HepG2 (cell line): ENCODE results near the gene EPG5. TPM values are rescaled to one million over a fixed set of nuclear protein-coding genes. Genes with fewer than 3 reads are reported as not detected.

Experiments used
- ATAC-seq: fragments of 200-7000 bp; cut with Tn5 transposase; 3 replicates; pipeline ENCODE4 v1.9.1; 2020; ENCODE audit warnings: mild to moderate bottlenecking, moderate library complexity
- BruUV-seq: library from RNA; stranded (reverse); fragments of 400-500 nt; replicated peaks from 2 replicates; lab custom pipeline; 2021; lab: Mats Ljungman, UMichigan
- CTCF ChIA-PET: fragments of 300-600 bp; formaldehyde crosslinking; extraction: SDS; loops from one replicate; lab custom pipeline; 2021; ENCODE audit warnings: low total read pairs, inconsistent platforms, low intra/inter-chr PET ratio; lab: Yijun Ruan, JAX
- POLR2A ChIA-PET: fragments of 350-600 bp; sonication (Branson Sonifier 250); formaldehyde crosslinking; loops from one replicate; lab custom pipeline; 2020; ENCODE audit warnings: antibody characterized with exemption, inconsistent platforms; lab: Yijun Ruan, JAX
- DNase-seq: peaks from one replicate; pipeline ENCODE4 v3.0.0-alpha.2; 2015; ENCODE audit warnings: low spot score
- FAIRE-seq: peaks from 3 replicates; lab custom pipeline; 2011; peaks lifted over from hg19 to GRCh38; lab: Jason Lieb, UNC
- H2AFZ ChIP-seq: one replicate; pipeline ENCODE4 v1.6.1; 2011; ENCODE audit warnings: low read length, inconsistent platforms
- H3K27ac ChIP-seq: fragments of 300-600 bp; 3 replicates; pipeline ENCODE4 v1.8.0; 2011; ENCODE audit warnings: mixed run types, mild to moderate bottlenecking, mixed read lengths, low read length, inconsistent platforms; ENCODE audit not compliant: insufficient read depth; ENCODE audit errors: extremely low read length
- H3K27me3 ChIP-seq, 2 experiments: fragments of 200-600 bp in 1 of 2; 2 replicates in 1 of 2; 3 replicates in 1 of 2; pipeline versions ENCODE4 v1.6.0 to v1.8.0; 2011; ENCODE audit warnings: low read length in 2 of 2, mild to moderate bottlenecking in 2 of 2, moderate library complexity in 2 of 2, inconsistent platforms in 1 of 2; ENCODE audit not compliant: insufficient read depth in 2 of 2, control insufficient read depth in 1 of 2
- H3K36me3 ChIP-seq, 2 experiments: fragments of 200-600 bp in 1 of 2; replicated peaks in 1 of 2; 2 replicates in 1 of 2; 3 replicates in 1 of 2; pipeline versions ENCODE4 v1.5.1 to v1.8.0; 2011; ENCODE audit warnings: low read length in 2 of 2, inconsistent platforms in 1 of 2; ENCODE audit not compliant: insufficient read depth in 2 of 2, control insufficient read depth in 1 of 2
- H3K4me1 ChIP-seq: 2 replicates; pipeline ENCODE4 v1.5.1; 2012; ENCODE audit warnings: low read length, inconsistent platforms; ENCODE audit not compliant: insufficient read depth
- H3K4me2 ChIP-seq: 2 replicates; pipeline ENCODE4 v1.6.0; 2011; ENCODE audit warnings: low read depth, low read length, inconsistent platforms
- H3K4me3 ChIP-seq, 3 experiments: fragments of 200-600 bp in 1 of 3; sonication (generic), shearing (Covaris generic) in 1 of 3; replicated peaks in 1 of 3; 2 replicates each; pipeline ENCODE4 v1.5.1; 2011 to 2016; ENCODE audit warnings: low read length in 3 of 3, inconsistent platforms in 2 of 3, low read depth in 2 of 3, mild to moderate bottlenecking in 2 of 3, control low read depth in 1 of 3, mixed read lengths in 1 of 3; ENCODE audit not compliant: insufficient read depth in 1 of 3
- H3K79me2 ChIP-seq: one replicate; pipeline ENCODE4 v1.6.1; 2011; ENCODE audit warnings: low read length, inconsistent platforms; ENCODE audit not compliant: insufficient read depth
- H3K9ac ChIP-seq: 2 replicates; pipeline ENCODE4 v1.6.0; 2011; ENCODE audit warnings: mild to moderate bottlenecking, low read depth, low read length, inconsistent platforms; ENCODE audit not compliant: insufficient read depth
- H3K9me3 ChIP-seq: 2 replicates; pipeline ENCODE4 v1.5.1; 2012; ENCODE audit warnings: mild to moderate bottlenecking, low read length
- H4K20me1 ChIP-seq: 2 replicates; pipeline ENCODE4 v1.6.0; 2011; ENCODE audit warnings: inconsistent platforms, mild to moderate bottlenecking, low read length, moderate library complexity; ENCODE audit not compliant: insufficient read depth
- AKAP8 ChIP-seq: sonication (generic); formaldehyde crosslinking; IDR thresholded peaks from 2 replicates; pipeline ENCODE4 v1.5.1; 2020; ENCODE audit warnings: mild to moderate bottlenecking, missing genetic modification reagents
- DR1 ChIP-seq: sonication (generic); formaldehyde crosslinking; IDR thresholded peaks from 2 replicates; pipeline ENCODE4 v1.8.0; 2021; ENCODE audit warnings: mild to moderate bottlenecking, missing genetic modification reagents, inconsistent platforms
- E2F2 ChIP-seq: sonication (generic); formaldehyde crosslinking; IDR thresholded peaks from 2 replicates; pipeline ENCODE4 v1.4.0; 2020; ENCODE audit warnings: missing genetic modification reagents, borderline replicate concordance
- FOXA3 ChIP-seq: IDR thresholded peaks from 2 replicates; pipeline ENCODE4 v1.6.1; 2016; ENCODE audit warnings: missing genetic modification reagents, missing compliant biosample characterization
- HIC2 ChIP-seq: sonication (generic); formaldehyde crosslinking; IDR thresholded peaks from 2 replicates; pipeline ENCODE4 v1.9.0; 2022; ENCODE audit warnings: low read depth, missing genetic modification reagents
- KDM4B ChIP-seq: sonication (generic); formaldehyde crosslinking; IDR thresholded peaks from 2 replicates; pipeline ENCODE4 v1.4.0; 2020; ENCODE audit warnings: missing genetic modification reagents
- KLF11 ChIP-seq: IDR thresholded peaks from 2 replicates; pipeline ENCODE4 v1.6.1; 2016; ENCODE audit warnings: missing compliant biosample characterization
- MEIS2 ChIP-seq: sonication (generic); formaldehyde crosslinking; IDR thresholded peaks from 2 replicates; pipeline ENCODE4 v1.9.0; 2021; ENCODE audit warnings: mild to moderate bottlenecking, missing genetic modification reagents
- MTA3 ChIP-seq: sonication (generic); formaldehyde crosslinking; IDR thresholded peaks from 2 replicates; pipeline ENCODE4 v1.4.0; 2020; ENCODE audit warnings: missing genetic modification reagents
- NCOA5 ChIP-seq: sonication (generic); formaldehyde crosslinking; IDR thresholded peaks from 2 replicates; pipeline ENCODE4 v1.4.0; 2020; ENCODE audit warnings: missing genetic modification reagents
- PHF21A ChIP-seq: sonication (generic); formaldehyde crosslinking; IDR thresholded peaks from 2 replicates; pipeline ENCODE4 v1.5.0; 2020; ENCODE audit warnings: mild to moderate bottlenecking, missing genetic modification reagents
- POLR2G ChIP-seq: fragments of 200-400 bp; formaldehyde crosslinking; IDR thresholded peaks from 2 replicates; pipeline ENCODE4 v1.6.1; 2018; ENCODE audit warnings: mild to moderate bottlenecking, low read depth, low read length, moderate library complexity
- RBFOX2 ChIP-seq: fragments of 200-400 bp; formaldehyde crosslinking; IDR thresholded peaks from 2 replicates; pipeline ENCODE4 v1.6.1; 2017; ENCODE audit warnings: low read depth, mild to moderate bottlenecking, low read length
- ZBTB26 ChIP-seq: IDR thresholded peaks from 2 replicates; pipeline ENCODE4 v1.6.1; 2016; ENCODE audit warnings: missing compliant biosample characterization, missing genetic modification reagents, borderline replicate concordance
- ZNF556 ChIP-seq: sonication (generic); formaldehyde crosslinking; IDR thresholded peaks from 2 replicates; pipeline ENCODE4 v1.4.0; 2020; ENCODE audit warnings: mild to moderate bottlenecking, missing genetic modification reagents, borderline replicate concordance
- ZNF615 ChIP-seq: sonication (generic); formaldehyde crosslinking; IDR thresholded peaks from 2 replicates; pipeline ENCODE4 v1.5.0; 2020; ENCODE audit warnings: mild to moderate bottlenecking, missing genetic modification reagents, borderline replicate concordance
- WGBS: methylation state at CpG from one replicate; pipeline ENCODE4 v1.1.6; 2017; ENCODE audit warnings: low lambda C conversion rate; 5-methylcytosine and 5-hydroxymethylcytosine counted together
- in situ Hi-C: cut with HindIII; loops from 2 replicates; pipeline ENCODE4 v1.10.0; 2017; ENCODE audit warnings: low pct_unique_long_range_greater_than_20kb; ENCODE audit not compliant: extremely low pct_ligation_motif_present
- intact Hi-C: fragments of 100-400 bp; cut with micrococcal nuclease; formaldehyde crosslinking; loops from one replicate; pipeline ENCODE4 v1.10.0; 2022; ENCODE audit not compliant: unreplicated experiment
- polyA plus RNA-seq, 8 experiments: library from polyadenylated mRNA; depleted of rRNA in 3 of 8; stranded (reverse) in 7 of 8; unstranded in 1 of 8; fragments of >200 nt; fragmentation: Illumina TruSeq in 4 of 8; extraction: Trizol in 4 of 8; gene quantifications; 2 replicates each; pipeline versions ENCODE4 v1.2.1 to v1.2.3, GENCODE V29; 2011 to 2016; ENCODE audit warnings: low read depth in 4 of 8, missing spikeins in 1 of 8, mixed read lengths in 1 of 8; ENCODE audit not compliant: insufficient read depth in 1 of 8
- total RNA-seq, 5 experiments: library from RNA; depleted of rRNA; stranded (reverse); fragments of >200 nt; fragmentation: Illumina TruSeq; extraction: Trizol; gene quantifications; 2 replicates each; pipeline ENCODE4 v1.2.3, GENCODE V29; 2016; ENCODE audit warnings: low read depth in 1 of 5

Gene EPG5
- total and polyA plus RNA-seq, 2 of the 13 experiments (the other 11 are each of a cell fraction or from before 2014, with no cell fraction given) = 6.7 to 9.3 TPM

GRCh38 chr18:45863469-45863868 lies 103.7 kb downstream of the EPG5 start:
- Histone ChIP-seq H2AFZ (no peak overlapping the region), H3K9ac (no peak overlapping the region), H3K27me3 (no peaks in the 10 kb centered on the region)
- DNase-seq (no peak), FAIRE-seq (no peak)
- 93% methylated on average over 1 of the region's 1 CpG for WGBS
- POLR2A ChIA-PET = no interaction called here
- TF ChIP-seq KDM4B (CRISPR knock-in tag) (no peak), RBFOX2 (no peak), POLR2G (no peak), MTA3 (CRISPR knock-in tag) (no peak), HIC2 (CRISPR knock-in tag) (no peak), NCOA5 (no peak), AKAP8 (no peak), DR1 (CRISPR knock-in tag) (no peak)
- TF ChIP-seq, all 625 proteins: peak for 0
- Histone ChIP-seq H3K9me3 (no peaks in the 10 kb centered on the region), H3K79me2 (no peaks in the 10 kb centered on the region), H3K36me3 (peaks cover 14 to 59% of the 10 kb centered on the region in 2 experiments; a peak in 4 of 5 replicates), H3K4me1 (no peaks in the 10 kb centered on the region), H3K4me2 (no peak overlapping the region), H4K20me1 (no peaks in the 10 kb centered on the region), H3K4me3 (no peak overlapping the region), H3K27ac (no peak overlapping the region)
- intact Hi-C loops (no loop called here), in situ Hi-C loops (no loop called here)
- no TSS peak for BruUV-seq
- CTCF ChIA-PET = no interaction called here
- ATAC-seq = no peak

GRCh38 chr18:45861926-45862325 lies 105.2 kb downstream of the EPG5 start:
- POLR2A ChIA-PET = no interaction called here
- H3K9me3 ChIP-seq = no peaks in the 10 kb centered on the region
- no peak for ATAC-seq
- H3K4me3 ChIP-seq = no peak overlapping the region
- intact Hi-C loops (no loop called here), in situ Hi-C loops (no loop called here)
- CTCF ChIA-PET = no interaction called here
- BruUV-seq = no TSS peak
- WGBS = 95% methylated on average over 1 of the region's 1 CpG
- H3K36me3 ChIP-seq = peaks cover 19 to 61% of the 10 kb centered on the region in 2 experiments; a peak in 4 of 5 replicates
- no peak overlapping the region for H3K4me2 ChIP-seq
- no peaks in the 10 kb centered on the region for H4K20me1 ChIP-seq
- no peak for FAIRE-seq
- no peak overlapping the region for H3K9ac ChIP-seq
- H3K79me2 ChIP-seq = no peaks in the 10 kb centered on the region
- no peaks in the 10 kb centered on the region for H3K4me1 ChIP-seq
- DNase-seq = no peak
- H3K27ac ChIP-seq = no peak overlapping the region
- no peaks in the 10 kb centered on the region for H3K27me3 ChIP-seq
- no peak overlapping the region for H2AFZ ChIP-seq
- no peak for TF ChIP-seq RBFOX2
- no peak for TF ChIP-seq KLF11
- TF ChIP-seq ZNF556 (CRISPR knock-in tag) = no peak
- no peak for TF ChIP-seq E2F2 (CRISPR knock-in tag)
- TF ChIP-seq PHF21A (CRISPR knock-in tag) = no peak
- no peak for TF ChIP-seq ZBTB26 (CRISPR knock-in tag)
- TF ChIP-seq MEIS2 = no peak
- no peak for TF ChIP-seq FOXA3 (CRISPR knock-in tag)
- TF ChIP-seq ZNF615 (CRISPR knock-in tag) = no peak
